ENCODE results near the gene SLCO1B3.

The SLCO1B3 gene

DNA sequence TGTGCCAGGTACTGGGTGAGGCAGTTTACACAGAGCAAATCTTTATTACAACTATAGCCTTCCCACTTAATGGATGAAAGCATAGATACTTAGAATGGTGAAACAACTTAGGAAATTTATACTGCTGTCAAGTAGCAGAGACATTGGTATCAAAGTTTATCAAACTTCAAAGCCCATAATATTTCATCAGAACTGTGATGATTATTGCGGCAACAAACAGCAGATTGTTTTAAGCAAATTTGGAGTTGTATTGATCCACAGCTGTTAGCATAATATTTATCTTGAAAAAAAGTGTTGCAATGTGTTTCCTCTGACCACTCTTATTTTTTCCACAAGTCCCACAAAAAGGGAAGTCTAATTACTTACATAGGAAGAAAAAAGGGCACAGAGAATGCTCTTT is 2.0 kb upstream of the SLCO1B3 start:
- Histone ChIP-seq H3K9me3 (ENCODE audit: control insufficient read depth, insufficient read depth, low read length) (no peaks in the 10 kb centered on the region), H3K9ac (ENCODE audit: low read depth, low read length) (no peak overlapping the region), H3K27me3 (ENCODE audit: control insufficient read depth, insufficient read depth, low read length) (no peaks in the 10 kb centered on the region), H3K4me1 (ENCODE audit: control insufficient read depth, insufficient read depth, low read length) (no peaks in the 10 kb centered on the region), H3K36me3 (ENCODE audit: control insufficient read depth, insufficient read depth, low read length) (no peaks in the 10 kb centered on the region), H3K4me3 (ENCODE audit: low read depth, low read length) (no peak overlapping the region), H3K27ac (ENCODE audit: low read depth, low read length) (no peak overlapping the region)

- no peaks in the 10 kb centered on the region for H3K27me3 ChIP-seq (ENCODE audit: control insufficient read depth, insufficient read depth, low read length)
- H3K9ac ChIP-seq (ENCODE audit: low read depth, low read length), result no peak overlapping the region
- H3K9me3 ChIP-seq (ENCODE audit: control insufficient read depth, insufficient read depth, low read length), result 0 out of 2 replicates have a peak, but pooled peaks cover 2% of the 10 kb centered on the region
- H3K4me1 ChIP-seq (ENCODE audit: control insufficient read depth, insufficient read depth, low read length), result no peaks in the 10 kb centered on the region
- no peak overlapping the region for H3K27ac ChIP-seq (ENCODE audit: low read depth, low read length)
- H3K4me3 ChIP-seq (ENCODE audit: low read depth, low read length), result no peak overlapping the region
- no peaks in the 10 kb centered on the region for H3K36me3 ChIP-seq (ENCODE audit: control insufficient read depth, insufficient read depth, low read length)
Observed at GRCh38 chr12:20815574-20815973, 5.1 kb downstream of the SLCO1B3 start.

DNA sequence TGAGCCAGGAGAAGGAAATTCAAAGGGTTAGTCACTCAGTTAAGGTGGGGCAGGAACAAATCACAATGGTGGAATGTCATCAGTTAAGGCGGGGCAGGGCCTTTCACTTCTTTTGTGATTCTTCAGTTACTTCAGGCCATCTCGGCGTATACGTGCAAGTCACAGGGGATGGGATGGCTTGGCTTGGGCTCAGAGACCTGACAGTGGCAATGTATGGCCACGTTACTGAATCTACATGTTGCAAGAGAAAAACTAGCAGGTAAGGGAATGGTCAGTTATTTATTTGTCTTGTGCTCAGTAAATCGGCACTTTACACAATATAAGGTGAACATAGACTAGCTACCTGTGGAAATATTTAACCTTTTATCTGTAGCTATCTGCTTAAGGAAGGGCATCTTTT is 11.9 kb downstream of the SLCO1B3 start:
- Histone ChIP-seq H3K9ac (ENCODE audit: low read depth, low read length) (no peak overlapping the region), H3K4me3 (ENCODE audit: low read depth, low read length) (no peak overlapping the region), H3K27ac (ENCODE audit: low read depth, low read length) (no peak overlapping the region), H3K27me3 (ENCODE audit: control insufficient read depth, insufficient read depth, low read length) (no peaks in the 10 kb centered on the region), H3K36me3 (ENCODE audit: control insufficient read depth, insufficient read depth, low read length) (no peaks in the 10 kb centered on the region), H3K9me3 (ENCODE audit: control insufficient read depth, insufficient read depth, low read length) (peaks cover 12% of the 10 kb centered on the region; the same call in 1 of the 2 replicates), H3K4me1 (ENCODE audit: control insufficient read depth, insufficient read depth, low read length) (no peaks in the 10 kb centered on the region)

DNA sequence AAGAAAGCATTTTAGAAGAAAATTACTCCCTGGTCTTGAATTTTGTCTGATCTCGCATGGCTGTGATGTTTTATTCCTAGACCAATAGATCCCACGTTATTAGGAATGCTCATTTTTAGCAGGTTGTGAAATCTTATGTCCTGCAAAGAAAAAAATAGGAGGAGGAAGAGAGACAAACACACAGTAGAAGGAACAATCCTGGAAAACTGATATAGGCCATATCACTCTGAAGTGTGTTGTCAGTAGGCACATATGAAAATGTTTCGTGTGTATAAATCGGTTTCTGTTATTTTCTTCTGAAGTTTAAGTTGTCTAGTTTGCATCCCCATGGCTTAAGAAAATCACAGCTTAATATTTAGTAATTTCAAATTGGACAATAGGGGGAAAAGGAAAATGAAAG is 12.4 kb downstream of the SLCO1B3 start:
- Histone ChIP-seq H3K9me3 (ENCODE audit: control insufficient read depth, insufficient read depth, low read length) (peaks cover 12% of the 10 kb centered on the region; the same call in 1 of the 2 replicates), H3K36me3 (ENCODE audit: control insufficient read depth, insufficient read depth, low read length) (no peaks in the 10 kb centered on the region), H3K27ac (ENCODE audit: low read depth, low read length) (no peak overlapping the region), H3K9ac (ENCODE audit: low read depth, low read length) (no peak overlapping the region), H3K4me1 (ENCODE audit: control insufficient read depth, insufficient read depth, low read length) (no peaks in the 10 kb centered on the region), H3K27me3 (ENCODE audit: control insufficient read depth, insufficient read depth, low read length) (no peaks in the 10 kb centered on the region), H3K4me3 (ENCODE audit: low read depth, low read length) (no peak overlapping the region)

GRCh38 chr12:20829919-20830318 is 19.4 kb downstream of the SLCO1B3 start:
- Histone ChIP-seq H3K4me1 (ENCODE audit: control insufficient read depth, insufficient read depth, low read length) (no peaks in the 10 kb centered on the region), H3K27ac (ENCODE audit: low read depth, low read length) (no peak overlapping the region), H3K9ac (ENCODE audit: low read depth, low read length) (no peak overlapping the region), H3K4me3 (ENCODE audit: low read depth, low read length) (no peak overlapping the region), H3K36me3 (ENCODE audit: control insufficient read depth, insufficient read depth, low read length) (no peaks in the 10 kb centered on the region), H3K27me3 (ENCODE audit: control insufficient read depth, insufficient read depth, low read length) (no peaks in the 10 kb centered on the region), H3K9me3 (ENCODE audit: control insufficient read depth, insufficient read depth, low read length) (no peaks in the 10 kb centered on the region)

DNA sequence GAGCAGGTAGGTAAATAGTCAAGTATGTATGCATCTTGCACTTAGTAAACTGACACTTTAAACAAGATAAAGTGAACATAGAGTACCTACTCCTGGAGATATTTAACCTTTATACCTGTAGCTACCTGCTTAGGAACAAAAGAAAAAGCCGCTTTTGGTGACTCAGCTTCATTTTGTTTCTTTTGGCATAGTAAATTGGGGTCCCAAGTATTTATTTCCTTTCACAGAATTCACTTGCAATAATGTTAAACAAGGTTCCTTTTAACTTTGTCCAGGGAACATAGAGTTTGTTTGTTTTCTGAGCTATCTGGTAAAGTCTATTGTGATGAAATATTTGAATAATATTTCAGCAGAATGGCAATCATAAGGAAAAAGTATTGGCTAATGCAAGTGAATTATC is 20.0 kb downstream of the SLCO1B3 start:
- H3K9me3 ChIP-seq (ENCODE audit: control insufficient read depth, insufficient read depth, low read length), result no peaks in the 10 kb centered on the region
- no peaks in the 10 kb centered on the region for H3K4me1 ChIP-seq (ENCODE audit: control insufficient read depth, insufficient read depth, low read length)
- no peak overlapping the region for H3K27ac ChIP-seq (ENCODE audit: low read depth, low read length)
- H3K27me3 ChIP-seq (ENCODE audit: control insufficient read depth, insufficient read depth, low read length), result no peaks in the 10 kb centered on the region
- no peak overlapping the region for H3K4me3 ChIP-seq (ENCODE audit: low read depth, low read length)
- no peaks in the 10 kb centered on the region for H3K36me3 ChIP-seq (ENCODE audit: control insufficient read depth, insufficient read depth, low read length)
- H3K9ac ChIP-seq (ENCODE audit: low read depth, low read length), result no peak overlapping the region

DNA sequence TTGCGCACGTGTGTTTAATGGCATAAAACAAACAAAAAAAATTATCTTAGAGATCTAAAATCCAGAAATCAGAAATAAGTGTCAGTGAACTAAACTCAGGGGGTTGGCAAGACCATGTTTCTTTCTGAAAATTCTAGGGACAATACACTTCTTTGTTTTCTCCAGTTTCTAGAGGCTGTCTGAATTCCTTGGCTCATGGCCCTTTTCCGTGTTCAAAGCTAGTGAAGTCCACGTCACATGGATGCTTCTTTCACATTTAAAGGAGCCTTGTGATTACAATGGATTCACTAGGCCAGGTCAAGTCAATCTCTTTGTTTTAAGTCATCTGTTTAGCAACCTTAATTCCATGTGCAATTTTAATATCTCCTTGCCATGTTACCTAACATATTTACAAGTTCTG is 22.4 kb downstream of the SLCO1B3 start:
- Histone ChIP-seq H3K27ac (ENCODE audit: low read depth, low read length) (no peak overlapping the region), H3K36me3 (ENCODE audit: control insufficient read depth, insufficient read depth, low read length) (no peaks in the 10 kb centered on the region), H3K4me1 (ENCODE audit: control insufficient read depth, insufficient read depth, low read length) (no peaks in the 10 kb centered on the region), H3K9me3 (ENCODE audit: control insufficient read depth, insufficient read depth, low read length) (no peaks in the 10 kb centered on the region), H3K4me3 (ENCODE audit: low read depth, low read length) (no peak overlapping the region), H3K27me3 (ENCODE audit: control insufficient read depth, insufficient read depth, low read length) (no peaks in the 10 kb centered on the region), H3K9ac (ENCODE audit: low read depth, low read length) (no peak overlapping the region)

DNA sequence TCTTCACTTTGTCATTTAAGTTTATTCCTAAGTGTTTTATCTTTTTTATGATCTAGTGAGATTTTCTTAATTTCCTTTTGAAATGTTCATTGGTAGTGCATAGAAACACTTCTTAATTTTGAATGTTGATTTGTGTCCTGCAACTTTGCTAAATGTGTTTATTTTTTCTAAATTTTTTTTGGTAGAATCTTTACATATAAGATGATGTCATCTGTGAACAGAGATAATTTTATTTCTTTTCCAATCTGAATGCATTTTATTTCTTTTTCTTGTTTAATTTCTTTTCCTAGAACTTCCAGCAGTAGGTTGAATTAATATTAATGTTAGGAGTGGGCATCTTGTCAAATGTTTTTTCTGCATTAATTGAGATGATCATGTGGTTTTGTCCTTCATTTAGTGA is 42.1 kb downstream of the SLCO1B3 start:
- Histone ChIP-seq H3K4me1 (ENCODE audit: control insufficient read depth, insufficient read depth, low read length) (peaks cover 3% of the 10 kb centered on the region; the same call in 1 of the 2 replicates), H3K9ac (ENCODE audit: low read depth, low read length) (no peak overlapping the region), H3K9me3 (ENCODE audit: control insufficient read depth, insufficient read depth, low read length) (no peaks in the 10 kb centered on the region), H3K36me3 (ENCODE audit: control insufficient read depth, insufficient read depth, low read length) (no peaks in the 10 kb centered on the region), H3K4me3 (ENCODE audit: low read depth, low read length) (no peak overlapping the region), H3K27ac (ENCODE audit: low read depth, low read length) (no peak overlapping the region), H3K27me3 (ENCODE audit: control insufficient read depth, insufficient read depth, low read length) (no peaks in the 10 kb centered on the region)

- H3K36me3 ChIP-seq (ENCODE audit: control insufficient read depth, insufficient read depth, low read length), result no peaks in the 10 kb centered on the region
- no peaks in the 10 kb centered on the region for H3K9me3 ChIP-seq (ENCODE audit: control insufficient read depth, insufficient read depth, low read length)
- H3K9ac ChIP-seq (ENCODE audit: low read depth, low read length), result no peak overlapping the region
- no peak overlapping the region for H3K27ac ChIP-seq (ENCODE audit: low read depth, low read length)
- H3K27me3 ChIP-seq (ENCODE audit: control insufficient read depth, insufficient read depth, low read length), result no peaks in the 10 kb centered on the region
- H3K4me1 ChIP-seq (ENCODE audit: control insufficient read depth, insufficient read depth, low read length), result no peaks in the 10 kb centered on the region
- no peak overlapping the region for H3K4me3 ChIP-seq (ENCODE audit: low read depth, low read length)
Observed at GRCh38 chr12:20863056-20863455, 52.6 kb downstream of the SLCO1B3 start.

DNA sequence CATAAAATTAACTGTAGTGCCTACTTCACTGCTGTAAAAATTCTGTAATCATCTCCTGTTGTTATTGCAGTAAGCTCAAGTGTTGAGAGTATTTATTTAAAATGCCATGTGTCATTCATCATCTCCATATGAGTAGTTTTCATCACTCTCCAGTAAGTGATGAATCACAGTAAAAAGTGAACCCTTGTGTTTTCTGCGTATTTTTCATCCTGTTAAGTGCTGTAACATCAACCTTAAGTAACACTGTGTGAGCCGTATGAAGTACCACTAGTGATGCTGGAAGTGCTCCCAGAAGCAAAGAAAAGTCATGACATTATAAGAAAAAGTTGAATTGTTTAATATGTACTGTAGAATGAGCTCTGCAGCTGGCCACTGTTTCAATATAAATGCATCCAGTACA is 55.4 kb downstream of the SLCO1B3 start:
- Histone ChIP-seq H3K9me3 (ENCODE audit: control insufficient read depth, insufficient read depth, low read length) (no peaks in the 10 kb centered on the region), H3K27me3 (ENCODE audit: control insufficient read depth, insufficient read depth, low read length) (no peaks in the 10 kb centered on the region), H3K4me3 (ENCODE audit: low read depth, low read length) (no peak overlapping the region), H3K9ac (ENCODE audit: low read depth, low read length) (no peak overlapping the region), H3K4me1 (ENCODE audit: control insufficient read depth, insufficient read depth, low read length) (no peaks in the 10 kb centered on the region), H3K36me3 (ENCODE audit: control insufficient read depth, insufficient read depth, low read length) (no peaks in the 10 kb centered on the region), H3K27ac (ENCODE audit: low read depth, low read length) (no peak overlapping the region)

- no peaks in the 10 kb centered on the region for H3K9me3 ChIP-seq (ENCODE audit: control insufficient read depth, insufficient read depth, low read length)
- no peaks in the 10 kb centered on the region for H3K36me3 ChIP-seq (ENCODE audit: control insufficient read depth, insufficient read depth, low read length)
- H3K4me1 ChIP-seq (ENCODE audit: control insufficient read depth, insufficient read depth, low read length), result no peaks in the 10 kb centered on the region
- H3K27me3 ChIP-seq (ENCODE audit: control insufficient read depth, insufficient read depth, low read length), result no peaks in the 10 kb centered on the region
- H3K4me3 ChIP-seq (ENCODE audit: low read depth, low read length), result no peak overlapping the region
- H3K27ac ChIP-seq (ENCODE audit: low read depth, low read length), result no peak overlapping the region
- H3K9ac ChIP-seq (ENCODE audit: low read depth, low read length), result no peak overlapping the region
Observed at GRCh38 chr12:20868277-20868676, 57.8 kb downstream of the SLCO1B3 start.

GRCh38 chr12:20883288-20883687 is 72.8 kb downstream of the SLCO1B3 start:
- H3K36me3 ChIP-seq (ENCODE audit: control insufficient read depth, insufficient read depth, low read length), result no peaks in the 10 kb centered on the region
- H3K9me3 ChIP-seq (ENCODE audit: control insufficient read depth, insufficient read depth, low read length), result no peaks in the 10 kb centered on the region

More at GRCh38 chr12:20883288-20883687, 72.8 kb downstream of the SLCO1B3 start:
- Histone ChIP-seq H3K4me1 (ENCODE audit: control insufficient read depth, insufficient read depth, low read length) (no peaks in the 10 kb centered on the region), H3K27me3 (ENCODE audit: control insufficient read depth, insufficient read depth, low read length) (no peaks in the 10 kb centered on the region), H3K27ac (ENCODE audit: low read depth, low read length) (no peak overlapping the region), H3K4me3 (ENCODE audit: low read depth, low read length) (no peak overlapping the region), H3K9ac (ENCODE audit: low read depth, low read length) (no peak overlapping the region)
